ENCODE results near the gene TEX22. TPM values are rescaled to one million over a fixed set of nuclear protein-coding genes. Genes with fewer than 3 reads are reported as not detected.

TEX22 gene
- total RNA-seq, 4 donors from 2014 or later: 1.1 to 3.8 TPM; not detected in 2

DNA sequence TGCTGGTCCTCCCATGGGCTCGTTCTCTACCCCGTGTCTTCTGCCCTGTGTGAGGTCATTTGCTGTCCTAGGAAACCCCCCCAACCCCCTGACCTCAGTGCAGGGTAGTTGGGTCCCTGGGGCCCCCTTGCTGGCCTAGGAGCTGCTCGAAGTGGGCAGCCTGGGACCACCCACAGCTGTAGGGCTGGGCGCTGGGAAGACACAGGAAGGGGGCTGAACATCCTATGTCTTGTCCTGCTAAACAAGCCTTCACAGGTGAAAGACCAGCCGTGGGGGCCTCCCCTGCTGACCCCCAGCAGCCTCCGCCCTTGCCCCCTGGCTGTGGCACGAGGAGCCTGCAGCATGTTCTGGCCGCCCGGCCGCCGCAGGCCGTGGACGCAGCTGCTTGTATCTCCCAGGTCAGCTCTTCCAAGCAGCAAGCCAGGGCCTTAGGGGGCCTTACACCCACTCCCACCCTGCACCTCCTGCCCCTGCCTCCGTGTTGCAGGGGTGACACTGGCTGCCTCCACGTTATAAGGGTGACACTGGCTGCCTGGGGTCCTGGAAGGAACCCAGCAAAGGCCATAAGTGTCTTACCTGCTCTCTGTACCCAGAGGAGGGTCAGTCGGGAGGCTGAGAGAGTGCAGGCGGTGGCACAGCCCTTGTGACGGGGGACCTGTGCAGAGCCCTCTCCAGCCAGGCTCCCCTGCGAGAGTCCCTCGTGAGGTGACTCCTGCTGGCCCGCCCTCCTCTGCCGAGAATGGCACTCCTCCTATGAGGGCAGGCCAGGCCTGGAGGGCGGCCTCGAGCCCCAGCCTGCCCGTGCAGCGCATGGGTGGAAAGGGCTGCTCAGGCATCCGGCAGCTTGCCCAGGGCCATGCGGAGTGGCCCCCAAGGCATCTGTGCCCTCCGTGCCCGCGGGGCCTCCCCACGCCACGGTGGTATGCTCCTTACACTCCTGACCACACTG, 11.5 kb upstream of the TEX22 start:
- TF ChIP-seq, protein P1, sequence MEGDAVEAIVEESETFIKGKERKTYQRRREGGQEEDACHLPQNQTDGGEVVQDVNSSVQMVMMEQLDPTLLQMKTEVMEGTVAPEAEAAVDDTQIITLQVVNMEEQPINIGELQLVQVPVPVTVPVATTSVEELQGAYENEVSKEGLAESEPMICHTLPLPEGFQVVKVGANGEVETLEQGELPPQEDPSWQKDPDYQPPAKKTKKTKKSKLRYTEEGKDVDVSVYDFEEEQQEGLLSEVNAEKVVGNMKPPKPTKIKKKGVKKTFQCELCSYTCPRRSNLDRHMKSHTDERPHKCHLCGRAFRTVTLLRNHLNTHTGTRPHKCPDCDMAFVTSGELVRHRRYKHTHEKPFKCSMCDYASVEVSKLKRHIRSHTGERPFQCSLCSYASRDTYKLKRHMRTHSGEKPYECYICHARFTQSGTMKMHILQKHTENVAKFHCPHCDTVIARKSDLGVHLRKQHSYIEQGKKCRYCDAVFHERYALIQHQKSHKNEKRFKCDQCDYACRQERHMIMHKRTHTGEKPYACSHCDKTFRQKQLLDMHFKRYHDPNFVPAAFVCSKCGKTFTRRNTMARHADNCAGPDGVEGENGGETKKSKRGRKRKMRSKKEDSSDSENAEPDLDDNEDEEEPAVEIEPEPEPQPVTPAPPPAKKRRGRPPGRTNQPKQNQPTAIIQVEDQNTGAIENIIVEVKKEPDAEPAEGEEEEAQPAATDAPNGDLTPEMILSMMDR (IDR thresholded peaks at IDR 0.05): no peak
- no peak for TF ChIP-seq POLR2A (IDR thresholded peaks at IDR 0.05)
- intact Hi-C loops (cut with DNase I; ENCODE audit: low total_unique reads): no loop called here
- Histone ChIP-seq H3K27ac (no peak overlapping the region), H3K36me3 (no peaks in the 10 kb centered on the region), H3K27me3 (no peaks in the 10 kb centered on the region), H3K4me3 (no peak overlapping the region), H3K9me3 (no peaks in the 10 kb centered on the region), H3K4me1 (no peaks in the 10 kb centered on the region)
- DNase-seq: no peak

DNA sequence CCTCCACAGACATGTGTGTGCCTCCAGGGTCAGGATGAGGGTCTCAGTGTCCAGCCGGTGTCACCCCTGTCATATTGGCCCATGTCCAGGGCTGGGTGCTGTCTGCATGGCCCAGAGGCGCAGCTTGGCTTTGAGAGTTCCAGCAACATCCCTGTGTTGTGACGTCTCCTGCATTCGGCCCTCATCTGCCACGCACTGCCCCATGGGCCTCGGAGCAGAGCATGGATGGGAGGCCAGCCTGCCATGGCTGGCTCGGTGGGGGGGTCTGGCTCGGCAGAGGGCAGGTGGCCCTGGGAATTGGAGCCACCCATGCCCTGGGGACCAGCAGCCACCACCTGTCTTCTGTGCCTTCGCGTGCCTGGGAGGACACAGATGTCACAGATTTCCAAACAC, 10.8 kb upstream of the TEX22 start:
- no peaks in the 10 kb centered on the region for H3K9me3 ChIP-seq
- no peak for DNase-seq
- H3K27ac ChIP-seq: no peak overlapping the region
- H3K27me3 ChIP-seq: no peaks in the 10 kb centered on the region
- intact Hi-C loops (cut with DNase I; ENCODE audit: low total_unique reads): no loop called here
- TF ChIP-seq, protein P1 (IDR thresholded peaks at IDR 0.05): no peak
- TF ChIP-seq POLR2A (IDR thresholded peaks at IDR 0.05): no peak
- no peaks in the 10 kb centered on the region for H3K36me3 ChIP-seq
- no peaks in the 10 kb centered on the region for H3K4me1 ChIP-seq
- H3K4me3 ChIP-seq: no peak overlapping the region

DNA sequence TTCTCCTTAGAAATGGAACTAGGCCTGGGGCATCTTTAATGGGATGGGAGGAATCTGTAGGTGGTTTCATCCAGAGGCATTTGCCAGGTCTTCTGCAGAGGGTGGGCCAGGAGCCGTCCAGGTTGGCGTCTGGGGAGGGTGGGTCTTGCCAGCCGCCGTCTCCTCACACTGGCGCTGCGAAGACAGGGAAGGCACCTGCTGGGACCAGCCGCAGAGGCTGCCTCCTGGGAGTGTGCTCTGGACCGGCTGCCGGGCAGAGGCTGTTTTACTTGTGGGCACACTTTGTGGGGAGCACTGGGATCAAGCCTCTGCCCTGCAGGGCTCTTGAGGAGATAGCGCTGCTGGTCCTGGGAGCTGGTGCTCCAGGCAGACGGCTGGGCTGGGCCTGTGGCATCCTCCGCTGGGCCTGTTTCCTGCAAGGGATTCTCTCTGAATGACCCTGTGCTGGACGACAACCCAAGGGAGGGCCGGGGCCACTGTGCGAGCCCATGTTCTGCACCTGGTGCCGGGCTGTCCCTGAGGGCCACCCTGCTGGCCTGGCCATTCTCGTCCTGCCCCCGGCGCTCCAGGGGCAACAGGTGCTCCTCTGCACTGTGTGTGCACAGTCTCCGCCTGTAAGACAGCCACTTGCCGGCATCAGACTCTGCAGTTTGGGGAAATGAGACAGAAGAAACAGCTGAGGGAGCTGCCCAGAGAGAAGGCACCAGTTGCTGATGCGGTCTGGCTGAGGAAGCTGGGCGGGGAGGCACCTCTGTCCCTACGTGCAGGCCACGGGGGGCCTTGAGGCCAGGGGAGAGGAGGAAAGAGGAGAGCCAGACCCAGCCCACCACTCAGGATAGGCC, 10.0 kb upstream of the TEX22 start:
- no peak for DNase-seq
- Histone ChIP-seq H3K36me3 (no peaks in the 10 kb centered on the region), H3K4me1 (no peaks in the 10 kb centered on the region), H3K27ac (no peak overlapping the region), H3K4me3 (no peak overlapping the region), H3K27me3 (no peaks in the 10 kb centered on the region), H3K9me3 (no peaks in the 10 kb centered on the region)
- intact Hi-C loops (cut with DNase I; ENCODE audit: low total_unique reads): no loop called here
- TF ChIP-seq POLR2A (IDR thresholded peaks at IDR 0.05): no peak
- TF ChIP-seq, protein P1 (IDR thresholded peaks at IDR 0.05): no peak

DNA sequence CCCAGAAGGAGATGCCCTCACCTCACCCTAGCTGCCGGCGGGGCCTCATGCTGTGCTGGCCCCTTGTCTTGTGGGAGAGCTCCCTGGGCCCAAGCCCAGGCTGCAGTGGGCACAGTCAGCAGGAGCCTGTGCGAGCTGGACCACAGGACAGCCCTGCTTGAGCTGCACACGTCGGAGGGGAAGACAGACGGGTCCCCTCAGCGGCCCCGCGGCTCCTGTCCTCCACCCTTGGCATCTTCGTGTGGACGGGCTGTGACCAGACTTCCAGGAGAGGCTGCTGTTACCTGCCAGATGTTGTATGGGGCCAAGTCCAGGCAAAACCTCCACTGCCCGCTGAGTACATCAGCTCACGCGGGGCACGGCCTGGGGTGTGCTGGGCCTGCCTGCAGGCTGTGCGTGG, 9.4 kb upstream of the TEX22 start:
- Histone ChIP-seq H3K27me3 (no peaks in the 10 kb centered on the region), H3K4me1 (no peaks in the 10 kb centered on the region), H3K9me3 (no peaks in the 10 kb centered on the region), H3K4me3 (no peak overlapping the region), H3K36me3 (no peaks in the 10 kb centered on the region), H3K27ac (no peak overlapping the region)
- no peak for DNase-seq
- TF ChIP-seq, protein P1 (IDR thresholded peaks at IDR 0.05): no peak
- TF ChIP-seq POLR2A (IDR thresholded peaks at IDR 0.05): no peak
- intact Hi-C loops (cut with DNase I; ENCODE audit: low total_unique reads): no loop called here

GRCh38 chr14:105389534-105389933, 8.8 kb upstream of the TEX22 start:
- H3K27ac ChIP-seq: no peak overlapping the region
- no peaks in the 10 kb centered on the region for H3K36me3 ChIP-seq

More at GRCh38 chr14:105389534-105389933, 8.8 kb upstream of the TEX22 start:
- intact Hi-C loops (cut with DNase I; ENCODE audit: low total_unique reads): no loop called here
- TF ChIP-seq, protein P1 (IDR thresholded peaks at IDR 0.05): no peak
- TF ChIP-seq POLR2A (IDR thresholded peaks at IDR 0.05): no peak
- DNase-seq: no peak
- no peaks in the 10 kb centered on the region for H3K4me1 ChIP-seq
- no peaks in the 10 kb centered on the region for H3K27me3 ChIP-seq
- H3K4me3 ChIP-seq: no peak overlapping the region
- H3K9me3 ChIP-seq: no peaks in the 10 kb centered on the region
